ENCODE results near the gene MYH9. TPM values are rescaled to one million over a fixed set of nuclear protein-coding genes. Genes with fewer than 3 reads are reported as not detected.

MYH9 gene
- polyA plus RNA-seq, 1 of the 3 experiments (the other 2 are of a cell fraction): 303 TPM

- Histone ChIP-seq H3K9me2 (no peaks in the 10 kb centered on the region), H3K4me3 (ENCODE audit: low read depth in 2 of 2, low read length in 1 of 2) (no peak overlapping the region), H2AFZ (ENCODE audit: low read depth) (no peak overlapping the region), H3K4me1 (ENCODE audit: control insufficient read depth in 1 of 2, insufficient read depth in 2 of 2, low read depth in 1 of 2, low read length in 1 of 2) (no peaks in the 10 kb centered on the region), H3K27ac (ENCODE audit: low read depth in 2 of 2, low read length in 1 of 2) (no peak overlapping the region), H3K4me2 (no peak overlapping the region), H3F3A (replicated peaks; ENCODE audit: insufficient read depth) (peaks cover 57% of the 10 kb centered on the region), H3K36me3 (replicated peaks in 1 of 2; ENCODE audit: control insufficient read depth in 1 of 2, insufficient read depth in 2 of 2, low read length in 1 of 2) (peaks cover 79 to 86% of the 10 kb centered on the region in 2 experiments), H3K9ac (no peak overlapping the region), H4K20me1 (ENCODE audit: insufficient read depth) (peaks cover 68% of the 10 kb centered on the region; the same call in 1 of the 2 replicates), H3K9me3 (no peaks in the 10 kb centered on the region), H3K79me2 (ENCODE audit: insufficient read depth) (peaks cover 71% of the 10 kb centered on the region), H3K27me3 (ENCODE audit: insufficient read depth) (no peaks in the 10 kb centered on the region)
- ChIA-PET POLR2A (interaction anchor here (0.6 kb wide), 1 partner anchor 27 kb away, joined by 3 read pairs; no protein-coding TSS in a partner anchor), CTCF (interaction anchor here (1.1 to 13.6 kb wide), 3 partner anchors 10 to 175 kb away, joined by 3 to 329 read pairs (median 113); no protein-coding TSS in a partner anchor)
- DNase-seq: no peak
- 93% methylated on average over 11 of the region's 11 CpGs for whole genome bisulfite sequencing (ENCODE audit: low lambda C conversion rate)
- no peak for TF ChIP-seq YY1 (IDR thresholded peaks at IDR 0.05; ENCODE audit: low read depth)
- TF ChIP-seq, protein P1, sequence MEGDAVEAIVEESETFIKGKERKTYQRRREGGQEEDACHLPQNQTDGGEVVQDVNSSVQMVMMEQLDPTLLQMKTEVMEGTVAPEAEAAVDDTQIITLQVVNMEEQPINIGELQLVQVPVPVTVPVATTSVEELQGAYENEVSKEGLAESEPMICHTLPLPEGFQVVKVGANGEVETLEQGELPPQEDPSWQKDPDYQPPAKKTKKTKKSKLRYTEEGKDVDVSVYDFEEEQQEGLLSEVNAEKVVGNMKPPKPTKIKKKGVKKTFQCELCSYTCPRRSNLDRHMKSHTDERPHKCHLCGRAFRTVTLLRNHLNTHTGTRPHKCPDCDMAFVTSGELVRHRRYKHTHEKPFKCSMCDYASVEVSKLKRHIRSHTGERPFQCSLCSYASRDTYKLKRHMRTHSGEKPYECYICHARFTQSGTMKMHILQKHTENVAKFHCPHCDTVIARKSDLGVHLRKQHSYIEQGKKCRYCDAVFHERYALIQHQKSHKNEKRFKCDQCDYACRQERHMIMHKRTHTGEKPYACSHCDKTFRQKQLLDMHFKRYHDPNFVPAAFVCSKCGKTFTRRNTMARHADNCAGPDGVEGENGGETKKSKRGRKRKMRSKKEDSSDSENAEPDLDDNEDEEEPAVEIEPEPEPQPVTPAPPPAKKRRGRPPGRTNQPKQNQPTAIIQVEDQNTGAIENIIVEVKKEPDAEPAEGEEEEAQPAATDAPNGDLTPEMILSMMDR (IDR thresholded peaks at IDR 0.05): no peak
- TF ChIP-seq, protein P2, sequence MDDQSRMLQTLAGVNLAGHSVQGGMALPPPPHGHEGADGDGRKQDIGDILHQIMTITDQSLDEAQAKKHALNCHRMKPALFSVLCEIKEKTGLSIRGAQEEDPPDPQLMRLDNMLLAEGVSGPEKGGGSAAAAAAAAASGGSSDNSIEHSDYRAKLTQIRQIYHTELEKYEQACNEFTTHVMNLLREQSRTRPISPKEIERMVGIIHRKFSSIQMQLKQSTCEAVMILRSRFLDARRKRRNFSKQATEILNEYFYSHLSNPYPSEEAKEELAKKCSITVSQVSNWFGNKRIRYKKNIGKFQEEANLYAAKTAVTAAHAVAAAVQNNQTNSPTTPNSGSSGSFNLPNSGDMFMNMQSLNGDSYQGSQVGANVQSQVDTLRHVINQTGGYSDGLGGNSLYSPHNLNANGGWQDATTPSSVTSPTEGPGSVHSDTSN (IDR thresholded peaks at IDR 0.05): no peak
- TF ChIP-seq NFIC (IDR thresholded peaks at IDR 0.05; ENCODE audit: borderline replicate concordance): no peak
- TF ChIP-seq MEF2A (IDR thresholded peaks at IDR 0.05; ENCODE audit: borderline replicate concordance, low read depth): no peak
- no peak for TF ChIP-seq NRF1 (IDR thresholded peaks at IDR 0.05; ENCODE audit: low read depth, low read length)
- TF ChIP-seq SIN3A (IDR thresholded peaks at IDR 0.05; ENCODE audit: borderline replicate concordance, low read depth, low read length): no peak
- TF ChIP-seq, protein P3, sequence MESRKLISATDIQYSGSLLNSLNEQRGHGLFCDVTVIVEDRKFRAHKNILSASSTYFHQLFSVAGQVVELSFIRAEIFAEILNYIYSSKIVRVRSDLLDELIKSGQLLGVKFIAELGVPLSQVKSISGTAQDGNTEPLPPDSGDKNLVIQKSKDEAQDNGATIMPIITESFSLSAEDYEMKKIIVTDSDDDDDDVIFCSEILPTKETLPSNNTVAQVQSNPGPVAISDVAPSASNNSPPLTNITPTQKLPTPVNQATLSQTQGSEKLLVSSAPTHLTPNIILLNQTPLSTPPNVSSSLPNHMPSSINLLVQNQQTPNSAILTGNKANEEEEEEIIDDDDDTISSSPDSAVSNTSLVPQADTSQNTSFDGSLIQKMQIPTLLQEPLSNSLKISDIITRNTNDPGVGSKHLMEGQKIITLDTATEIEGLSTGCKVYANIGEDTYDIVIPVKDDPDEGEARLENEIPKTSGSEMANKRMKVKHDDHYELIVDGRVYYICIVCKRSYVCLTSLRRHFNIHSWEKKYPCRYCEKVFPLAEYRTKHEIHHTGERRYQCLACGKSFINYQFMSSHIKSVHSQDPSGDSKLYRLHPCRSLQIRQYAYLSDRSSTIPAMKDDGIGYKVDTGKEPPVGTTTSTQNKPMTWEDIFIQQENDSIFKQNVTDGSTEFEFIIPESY (IDR thresholded peaks at IDR 0.05; ENCODE audit: borderline replicate concordance, low read depth): no peak
- TF ChIP-seq GABPA (IDR thresholded peaks at IDR 0.05; ENCODE audit: low read depth): no peak
- TF ChIP-seq, protein P4, sequence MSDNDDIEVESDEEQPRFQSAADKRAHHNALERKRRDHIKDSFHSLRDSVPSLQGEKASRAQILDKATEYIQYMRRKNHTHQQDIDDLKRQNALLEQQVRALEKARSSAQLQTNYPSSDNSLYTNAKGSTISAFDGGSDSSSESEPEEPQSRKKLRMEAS (IDR thresholded peaks at IDR 0.05; ENCODE audit: low read depth): no peak
- no peak for TF ChIP-seq TEAD4 (IDR thresholded peaks at IDR 0.05; ENCODE audit: borderline replicate concordance, insufficient read depth)
- TF ChIP-seq TCF12 (IDR thresholded peaks at IDR 0.05): no peak
- no peak for TF ChIP-seq FOSL2 (IDR thresholded peaks at IDR 0.05; ENCODE audit: borderline replicate concordance, low read depth)
- TF ChIP-seq USF2 (IDR thresholded peaks at IDR 0.05; ENCODE audit: borderline replicate concordance, low read depth, low read length): no peak
- no peak for TF ChIP-seq CHD2 (IDR thresholded peaks at IDR 0.05; ENCODE audit: low read length, partially characterized antibody)
- no peak for TF ChIP-seq FOXJ3 (CRISPR knock-in tag; IDR thresholded peaks at IDR 0.05)
- TF ChIP-seq TAF1 (IDR thresholded peaks at IDR 0.05; ENCODE audit: borderline replicate concordance, low read depth, low read length): no peak
- no peak for TF ChIP-seq JUND (IDR thresholded peaks at IDR 0.05)
- TF ChIP-seq IRF3 (IDR thresholded peaks at IDR 0.05; ENCODE audit: low read depth, low read length): no peak
Measured at GRCh38 chr22:36294801-36295200, 93.0 kb downstream of the MYH9 start.

All from SK-N-SH (cell line).